SIG-M5 treated with dmso at 0.1 percent for 504 hours (cell line): Measurements from ENCODE around the gene ADRA2C.
"Not testable (repeated sequence)": the region's sequence is repeated elsewhere in the genome, so short reads cannot be mapped to it uniquely, and the experiment has no call there.

Experiments
- DNase-seq: peaks from one replicate; lab custom pipeline; 2025; ENCODE audit not compliant: unreplicated experiment; lab: John Stamatoyannopoulos, UW

Gene ADRA2C

GRCh38 chr4:3810796-3811485 lies 44.8 kb downstream of the ADRA2C start:
- DNase-seq: no peak

GRCh38 chr4:3811621-3812020 lies 45.4 kb downstream of the ADRA2C start:
- no peak for DNase-seq

DNA sequence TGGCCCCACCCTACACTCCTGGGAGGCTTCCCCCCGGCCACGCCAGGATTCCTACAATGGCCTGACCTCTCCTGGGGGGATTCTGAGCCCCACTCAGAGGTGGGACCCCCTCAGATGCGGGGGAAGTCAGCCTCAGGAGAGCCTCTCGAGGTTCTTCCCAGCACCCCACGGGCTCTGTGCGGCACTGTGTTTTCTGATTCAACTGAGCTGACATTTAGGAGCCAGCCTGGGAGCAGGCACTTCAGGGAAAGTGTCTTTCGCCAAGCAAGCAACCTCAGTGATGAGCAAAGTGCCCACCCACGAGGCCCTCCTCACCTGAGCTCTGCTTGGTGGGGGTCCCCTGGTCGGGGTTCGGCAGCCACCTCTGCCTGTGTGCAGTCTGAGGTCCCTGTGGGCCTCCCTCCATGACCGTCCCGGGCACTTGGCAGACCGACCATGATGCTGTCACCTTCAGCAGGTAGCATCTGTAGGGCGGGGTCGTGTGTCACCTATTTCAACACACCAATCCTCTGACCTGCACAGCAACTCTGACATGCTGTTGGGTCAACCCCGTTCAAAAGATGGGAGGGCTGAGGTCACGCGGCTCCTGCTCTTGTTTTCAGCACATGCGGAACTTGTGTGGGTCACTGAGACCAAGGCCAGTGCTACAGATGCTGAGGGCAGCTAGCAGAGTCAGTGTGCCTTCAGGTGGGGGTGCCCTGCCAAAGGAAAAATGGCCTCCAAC lies 46.2 kb downstream of the ADRA2C start:
- DNase-seq: no peak

DNA sequence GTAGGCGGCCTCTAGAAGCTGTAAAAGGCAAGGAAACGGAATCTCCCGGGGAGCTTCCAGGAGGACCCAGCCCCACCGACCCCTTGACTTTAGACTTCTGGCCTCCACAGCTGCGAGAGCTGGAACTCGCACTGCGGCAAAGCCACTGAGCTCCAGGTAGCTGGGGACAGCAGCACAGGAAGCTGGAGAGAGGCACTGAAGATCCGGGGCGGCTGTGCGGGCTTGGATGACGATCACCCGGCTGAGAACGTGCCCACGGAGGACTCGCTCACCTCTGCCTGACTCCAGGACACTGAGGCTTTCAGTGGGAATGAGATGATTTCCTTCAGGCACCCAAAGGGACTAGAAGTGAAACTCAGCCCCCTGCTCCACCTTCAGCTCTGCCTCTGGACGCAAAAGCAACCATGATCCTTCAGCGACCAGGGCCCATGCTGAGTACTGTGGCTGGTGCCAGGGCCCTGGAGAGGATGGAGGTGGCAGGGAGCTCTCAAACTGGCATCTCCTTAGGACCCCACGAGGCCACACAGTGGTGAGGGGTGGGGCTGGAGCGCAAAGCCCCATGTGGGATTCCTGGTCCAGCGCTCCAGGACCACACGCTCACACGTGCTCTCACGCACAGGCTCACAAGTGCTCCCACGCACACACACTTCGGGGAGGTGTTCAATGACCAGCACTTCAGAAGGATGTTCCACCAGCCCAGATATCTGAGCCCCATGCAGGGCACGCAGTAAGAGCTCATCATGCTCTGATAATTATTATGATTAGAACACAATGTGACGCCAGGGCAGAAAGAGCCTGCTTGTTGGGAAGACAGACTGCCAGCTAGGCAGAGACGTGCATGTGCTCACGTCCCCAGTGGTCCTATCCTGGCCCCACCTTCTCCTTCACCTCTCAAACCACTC lies 47.2 kb downstream of the ADRA2C start:
- no peak for DNase-seq

DNA sequence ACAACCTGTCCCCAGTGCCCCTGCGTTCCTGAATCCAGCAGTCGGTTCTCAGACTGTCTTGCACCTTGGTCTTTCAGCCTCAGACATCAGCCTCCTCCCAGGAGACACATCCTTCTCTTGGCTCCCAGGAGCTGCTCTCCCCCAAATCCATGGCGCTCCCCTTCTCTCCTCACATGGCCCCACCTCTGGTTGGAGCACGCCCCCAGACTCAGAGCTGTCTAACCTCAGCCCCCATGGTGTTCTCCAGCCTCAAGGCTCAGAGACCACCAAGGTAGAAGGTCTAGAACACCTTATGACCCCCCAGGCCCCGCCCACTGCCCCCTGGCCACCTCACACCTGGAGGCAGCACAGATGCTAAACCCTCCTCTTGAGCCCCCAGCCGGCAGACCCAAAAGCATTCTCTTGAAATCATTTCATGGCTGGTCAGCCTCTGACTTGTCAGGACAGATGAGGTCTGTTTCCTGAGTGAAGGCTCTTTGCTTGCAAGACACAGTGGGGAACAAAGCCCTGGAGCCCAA lies 47.9 kb downstream of the ADRA2C start:
- DNase-seq: no peak

- DNase-seq: not testable (repeated sequence)
Observed at GRCh38 chr4:3814838-3815237, 48.7 kb downstream of the ADRA2C start.

DNA sequence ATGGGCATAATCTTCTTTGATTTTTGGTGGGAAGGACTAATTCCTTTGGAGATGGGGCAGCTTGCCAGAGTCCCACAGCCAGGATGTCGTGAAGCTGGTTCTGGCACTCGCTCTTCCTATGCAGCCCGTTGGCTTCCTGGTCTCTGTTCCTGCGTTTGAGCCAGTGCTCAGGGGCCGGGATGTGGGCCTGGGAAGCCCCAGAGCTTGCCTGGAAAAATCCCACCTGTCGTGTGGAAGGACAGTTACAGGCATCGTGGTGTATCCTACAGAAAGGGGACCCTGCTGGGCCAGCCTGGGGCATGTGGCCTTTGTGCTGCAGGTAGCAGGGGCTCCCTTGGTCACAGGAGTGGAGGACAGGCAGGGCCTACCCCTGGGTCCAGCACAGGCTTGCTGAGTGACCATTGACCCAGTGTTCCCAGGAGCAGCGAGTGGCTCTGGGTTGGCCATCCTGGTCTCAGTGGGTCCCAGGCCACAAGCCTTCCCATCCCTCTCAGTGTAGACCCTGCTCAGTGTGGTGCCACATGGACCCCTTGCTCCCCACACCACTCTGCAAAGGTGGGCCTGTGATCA lies 50.2 kb downstream of the ADRA2C start:
- DNase-seq: no peak

DNA sequence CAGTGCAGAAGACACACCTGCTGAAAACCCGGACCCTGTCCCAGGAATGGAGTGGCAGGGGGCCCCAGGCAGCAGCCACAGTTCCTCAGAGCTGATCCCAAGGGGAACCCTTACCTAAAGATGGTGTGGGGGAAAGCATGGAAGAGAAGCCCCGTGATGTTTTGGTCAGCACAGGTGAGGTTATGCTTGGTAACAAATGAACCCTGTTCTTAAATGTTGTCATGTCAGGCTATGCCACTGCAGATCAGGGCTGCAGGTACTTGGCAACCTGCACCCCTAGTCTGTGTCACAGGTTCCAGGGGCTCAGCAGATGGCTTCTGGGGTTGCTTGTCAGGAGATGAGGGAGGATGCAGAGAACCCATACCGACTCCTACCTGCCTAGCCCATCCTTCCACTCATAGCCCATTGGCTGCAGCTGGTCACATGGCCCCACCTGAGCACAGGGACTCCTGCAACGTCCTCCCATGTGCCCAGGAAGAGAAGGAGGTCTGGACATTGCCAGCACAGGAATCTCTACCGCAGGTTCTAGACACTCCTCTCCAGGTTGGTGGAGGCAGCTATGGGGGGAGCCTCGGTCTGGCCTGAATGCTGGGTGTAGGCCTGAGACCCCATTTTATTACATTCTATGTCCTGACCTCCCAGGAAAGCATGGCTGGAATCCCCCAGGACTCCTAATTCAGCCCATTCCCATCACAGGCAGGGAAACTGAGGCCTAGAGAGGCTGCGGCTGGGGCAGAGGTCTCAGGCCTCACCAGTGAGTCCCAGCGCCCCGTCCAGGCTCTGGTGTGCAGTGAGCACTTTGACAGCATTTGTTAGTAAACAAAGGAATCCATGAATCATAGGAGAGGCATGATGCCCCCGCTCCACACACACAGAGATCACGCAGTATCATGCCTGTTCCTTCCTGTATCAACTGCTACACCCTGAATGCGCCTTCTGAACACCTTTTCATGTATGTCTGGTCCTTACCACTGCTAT lies 51.1 kb downstream of the ADRA2C start:
- DNase-seq: no peak
